Measurements from ENCODE around the gene SORCS2. TPM values are rescaled to one million over a fixed set of nuclear protein-coding genes. Genes with fewer than 3 reads are reported as not detected.

SORCS2 gene
- polyA plus RNA-seq, 1 donor from 2014 or later, result 1.0 TPM

DNA sequence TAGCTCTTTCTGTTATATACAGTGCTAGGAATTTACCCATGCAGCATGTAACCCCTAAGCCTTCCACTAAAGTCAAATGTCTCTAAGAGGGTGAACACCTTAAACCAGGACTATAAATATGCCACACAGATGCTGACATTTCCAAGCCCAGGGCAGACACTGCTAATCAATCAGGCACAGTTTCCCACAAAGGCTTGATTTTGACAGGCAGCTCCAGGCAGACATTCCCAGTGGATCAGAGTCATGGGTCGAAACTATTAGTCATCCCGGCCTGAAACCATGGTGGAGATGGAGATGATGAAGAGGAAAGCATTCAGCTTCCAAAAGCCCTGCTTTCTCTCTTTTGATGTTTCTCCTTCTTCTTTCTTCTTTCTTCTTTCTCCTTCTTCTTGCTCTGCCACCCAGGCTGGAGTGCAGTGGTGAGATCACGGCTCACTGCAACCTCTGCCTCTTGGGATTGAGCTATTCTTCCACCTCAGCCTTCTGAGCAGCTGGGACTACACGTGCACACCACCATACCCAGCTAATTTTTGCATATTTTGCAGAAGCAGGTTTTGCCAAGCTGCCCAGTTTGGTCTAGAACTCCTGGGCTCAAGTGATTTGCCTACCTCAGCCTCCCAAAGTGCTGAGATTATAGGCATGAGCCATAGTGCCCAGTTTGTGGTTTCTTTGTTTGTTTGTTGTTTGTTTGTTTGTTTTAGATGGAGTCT, 21.0 kb upstream of the SORCS2 start:
- H3K79me2 ChIP-seq (replicated peaks; ENCODE audit: insufficient read depth, low read length), result no peaks in the 10 kb centered on the region
- no peaks in the 10 kb centered on the region for H4K20me1 ChIP-seq (ENCODE audit: insufficient read depth)
- H3F3A ChIP-seq (ENCODE audit: insufficient read depth, low read length, poor library complexity, severe bottlenecking), result no peaks in the 10 kb centered on the region
- no peak overlapping the region for H2AFZ ChIP-seq (ENCODE audit: low read depth, low read length)
- H3K4me2 ChIP-seq (ENCODE audit: low read length), result no peak overlapping the region
- no peak overlapping the region for H3K27ac ChIP-seq (ENCODE audit: low read length)
- H3K9me3 ChIP-seq (ENCODE audit: low read length), result no peaks in the 10 kb centered on the region
- H3K4me3 ChIP-seq (ENCODE audit: low read length), result no peak overlapping the region
- TF ChIP-seq EZH2 (IDR thresholded peaks at IDR 0.05; ENCODE audit: borderline replicate concordance, insufficient read depth, low read length, poor library complexity, severe bottlenecking), result no peak
- TF ChIP-seq REST (IDR thresholded peaks at IDR 0.05; ENCODE audit: borderline replicate concordance), result no peak
- H3K9ac ChIP-seq (ENCODE audit: low read length), result no peak overlapping the region
- no peaks in the 10 kb centered on the region for H3K27me3 ChIP-seq (ENCODE audit: insufficient read depth, low read depth, low read length)
- no peaks in the 10 kb centered on the region for H3K36me3 ChIP-seq (ENCODE audit: insufficient read depth, low read length)
- no peaks in the 10 kb centered on the region for H3K9me2 ChIP-seq (ENCODE audit: insufficient read depth, low read length)

GRCh38 chr4:7172508-7172907, 19.8 kb upstream of the SORCS2 start:
- H3F3A ChIP-seq (ENCODE audit: insufficient read depth, low read length, poor library complexity, severe bottlenecking), result no peaks in the 10 kb centered on the region
- H3K27ac ChIP-seq (ENCODE audit: low read length), result no peak overlapping the region
- H3K36me3 ChIP-seq (ENCODE audit: insufficient read depth, low read length), result no peaks in the 10 kb centered on the region
- no peak overlapping the region for H3K4me3 ChIP-seq (ENCODE audit: low read length)
- H3K9me2 ChIP-seq (ENCODE audit: insufficient read depth, low read length), result no peaks in the 10 kb centered on the region
- no peak overlapping the region for H3K4me2 ChIP-seq (ENCODE audit: low read length)
- H3K79me2 ChIP-seq (replicated peaks; ENCODE audit: insufficient read depth, low read length), result no peaks in the 10 kb centered on the region
- H2AFZ ChIP-seq (ENCODE audit: low read depth, low read length), result no peak overlapping the region
- no peaks in the 10 kb centered on the region for H3K9me3 ChIP-seq (ENCODE audit: low read length)
- no peaks in the 10 kb centered on the region for H4K20me1 ChIP-seq (ENCODE audit: insufficient read depth)
- no peak overlapping the region for H3K9ac ChIP-seq (ENCODE audit: low read length)
- TF ChIP-seq MXI1 (conservative IDR thresholded peaks at IDR 0.05; ENCODE audit: poor library complexity, severe bottlenecking) (no peak), REST (IDR thresholded peaks at IDR 0.05; ENCODE audit: borderline replicate concordance) (no peak), CTCF (IDR thresholded peaks at IDR 0.05; ENCODE audit: poor library complexity, severe bottlenecking) (no peak), SMC3 (conservative IDR thresholded peaks at IDR 0.05; ENCODE audit: poor library complexity) (no peak), EP300 (conservative IDR thresholded peaks at IDR 0.05; ENCODE audit: poor library complexity, severe bottlenecking) (no peak), TAF1 (IDR thresholded peaks at IDR 0.05; ENCODE audit: low read depth) (no peak), RAD21 (conservative IDR thresholded peaks at IDR 0.05) (no peak), POLR2AphosphoS5 (IDR thresholded peaks at IDR 0.05) (no peak), EZH2 (IDR thresholded peaks at IDR 0.05; ENCODE audit: borderline replicate concordance, insufficient read depth, low read length, poor library complexity, severe bottlenecking) (no peak)
- H3K27me3 ChIP-seq (ENCODE audit: insufficient read depth, low read depth, low read length), result no peaks in the 10 kb centered on the region

All from neural cell (in vitro differentiated cells).